GM23248 (cell line): ENCODE results near the gene LAMA2. TPM values are rescaled to one million over a fixed set of nuclear protein-coding genes. Genes with fewer than 3 reads are reported as not detected.

ENCODE experiments used
- DNase-seq: peaks from one replicate; pipeline ENCODE4 v3.0.0-alpha.2; 2015
- H2AFZ ChIP-seq: fragments of 200-600 bp; sonication (generic); 2 replicates; pipeline ENCODE4 v1.6.1; 2016; ENCODE audit warnings: antibody characterized with exemption
- H3F3A ChIP-seq: fragments of 200-600 bp; sonication (generic); 2 replicates; pipeline ENCODE4 v1.6.1; 2016; ENCODE audit warnings: mild to moderate bottlenecking, antibody characterized with exemption, mixed run types; ENCODE audit not compliant: insufficient read depth
- H3K27ac ChIP-seq: fragments of 200-600 bp; sonication (generic); 2 replicates; pipeline ENCODE4 v1.5.1; 2016; ENCODE audit warnings: mild to moderate bottlenecking
- H3K27me3 ChIP-seq: fragments of 200-600 bp; sonication (generic); replicated peaks from 2 replicates; pipeline ENCODE4 v1.6.1; 2016; ENCODE audit warnings: mild to moderate bottlenecking; ENCODE audit not compliant: insufficient read depth
- H3K36me3 ChIP-seq: fragments of 200-600 bp; sonication (generic); 2 replicates; pipeline ENCODE4 v1.6.1; 2016; ENCODE audit warnings: low read depth, mild to moderate bottlenecking
- H3K4me1 ChIP-seq: fragments of 200-600 bp; sonication (generic); 2 replicates; pipeline ENCODE4 v1.6.1; 2016; ENCODE audit warnings: mild to moderate bottlenecking; ENCODE audit not compliant: insufficient read depth
- H3K4me2 ChIP-seq: fragments of 200-600 bp; sonication (generic); one replicate; pipeline ENCODE4 v1.6.1; 2016; ENCODE audit warnings: mild to moderate bottlenecking; ENCODE audit not compliant: unreplicated experiment
- H3K4me3 ChIP-seq: fragments of 200-600 bp; sonication (generic); 2 replicates; pipeline ENCODE4 v1.5.1; 2016; ENCODE audit warnings: mild to moderate bottlenecking
- H3K79me2 ChIP-seq: fragments of 200-600 bp; sonication (generic); 2 replicates; pipeline ENCODE4 v1.6.1; 2016; ENCODE audit warnings: mild to moderate bottlenecking; ENCODE audit not compliant: insufficient read depth
- H3K9ac ChIP-seq: fragments of 200-600 bp; sonication (generic); 2 replicates; pipeline ENCODE4 v1.6.1; 2016; ENCODE audit warnings: mild to moderate bottlenecking
- H3K9me2 ChIP-seq: fragments of 200-600 bp; sonication (generic); 2 replicates; pipeline ENCODE4 v1.6.1; 2016; ENCODE audit warnings: mixed run types, mild to moderate bottlenecking, moderate library complexity; ENCODE audit not compliant: insufficient read depth
- H3K9me3 ChIP-seq: fragments of 200-600 bp; sonication (generic); one replicate; pipeline ENCODE4 v1.6.1; 2017; ENCODE audit warnings: low read depth
- H4K20me1 ChIP-seq: fragments of 200-600 bp; sonication (generic); 2 replicates; pipeline ENCODE4 v1.6.0; 2016; ENCODE audit not compliant: insufficient read depth
- EZH2 ChIP-seq: fragments of 200-600 bp; sonication (generic); IDR thresholded peaks from 2 replicates; pipeline ENCODE4 v1.6.1; 2018; ENCODE audit warnings: antibody characterized with exemption, mild to moderate bottlenecking; ENCODE audit not compliant: insufficient read depth, poor library complexity, severe bottlenecking
- EZH2phosphoT487 ChIP-seq: fragments of 200-600 bp; sonication (generic); IDR thresholded peaks from 2 replicates; pipeline ENCODE4 v1.6.1; 2018; ENCODE audit warnings: antibody characterized with exemption, moderate library complexity, mild to moderate bottlenecking, low read depth; ENCODE audit not compliant: insufficient read depth
- whole genome bisulfite sequencing, 2 experiments: methylation state at CpG; one replicate each; pipeline ENCODE4 v1.1.6; 2015 to 2017; ENCODE audit warnings: low lambda C conversion rate in 2 of 2, low coverage in 1 of 2; ENCODE audit errors: missing lambda C conversion rate in 2 of 2; 5-methylcytosine and 5-hydroxymethylcytosine counted together
- in situ Hi-C: fragments of 300-500 bp; cut with MboI; formaldehyde crosslinking; loops from 2 replicates; pipeline ENCODE4 v1.15.0; 2020
- polyA plus RNA-seq: library from polyadenylated mRNA; unstranded; fragments of >200 nt; fragmentation: Nextera tagmentation; extraction: Ambion mirVana; gene quantifications from 2 replicates; pipeline ENCODE4 v1.2.1, GENCODE V29; 2016
- small RNA-seq: library from RNA; depleted of rRNA; stranded (forward); fragments of <200 nt; gene quantifications from one replicate; pipeline ENCODE3, GENCODE V24; 2014; ENCODE audit warnings: low read depth, low replicate concordance
- total RNA-seq: library from RNA; depleted of rRNA; stranded (reverse); fragments of >200 nt; shearing (Covaris generic); gene quantifications from 2 replicates; pipeline ENCODE4 v1.2.3, GENCODE V29; 2014

Gene LAMA2
- total and polyA plus RNA-seq, 2 experiments from 2014 or later = 8.3 to 31.1 TPM

DNA sequence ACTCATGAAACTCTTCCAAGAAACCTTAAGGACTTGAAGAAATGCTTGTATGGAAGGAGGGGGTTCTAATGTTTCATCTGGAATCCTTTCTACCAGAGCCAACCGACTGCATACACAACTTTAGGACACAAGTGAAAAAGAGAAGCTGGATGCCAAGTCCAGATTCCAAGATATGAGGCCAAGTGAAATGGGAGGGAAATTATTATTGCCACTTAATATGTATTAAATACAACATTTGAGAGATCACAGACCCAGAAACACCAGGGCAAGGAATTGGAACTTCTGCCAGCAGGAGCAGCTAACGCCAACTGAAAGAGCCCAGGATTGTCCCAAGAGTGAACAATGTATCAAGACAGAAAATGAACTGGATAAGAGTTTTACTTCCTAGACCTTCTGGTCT is 682.9 kb downstream of the LAMA2 start:
- H3K9me2 ChIP-seq = no peaks in the 10 kb centered on the region
- no peak overlapping the region for H3K27ac ChIP-seq
- H3K9me3 ChIP-seq = no peaks in the 10 kb centered on the region
- H3K36me3 ChIP-seq = no peaks in the 10 kb centered on the region
- H3K27me3 ChIP-seq = no peaks in the 10 kb centered on the region
- H3K9ac ChIP-seq = no peak overlapping the region
- H3F3A ChIP-seq = no peaks in the 10 kb centered on the region
- in situ Hi-C loops = no loop called here
- no peak overlapping the region for H3K4me2 ChIP-seq
- no peak for DNase-seq
- H2AFZ ChIP-seq = no peak overlapping the region
- no peak overlapping the region for H3K4me3 ChIP-seq
- no peaks in the 10 kb centered on the region for H3K4me1 ChIP-seq
- WGBS, 2 experiments = 27 to 41% methylated on average over 2 of the region's 2 CpGs
- no peak for TF ChIP-seq EZH2
- TF ChIP-seq EZH2phosphoT487 = no peak
- H4K20me1 ChIP-seq = no peaks in the 10 kb centered on the region
- no peaks in the 10 kb centered on the region for H3K79me2 ChIP-seq

Small RNAs within 50 kb of the gene (small RNA-seq; reads per million reads assigned to genes)
- not detected for gene RNU6-861P
